Measurements from ENCODE around the gene GNG4.

GRCh38 chr1:235571482-235571881 lies 78.1 kb downstream of the GNG4 start:
- TF ChIP-seq RBFOX2 (IDR thresholded peaks at IDR 0.05; ENCODE audit: low read depth, low read length) = no peak
- no peak for TF ChIP-seq POLR2A (conservative IDR thresholded peaks at IDR 0.05)
- TF ChIP-seq RAD21 (CRISPR knock-in tag; conservative IDR thresholded peaks at IDR 0.05 in 1 of 2, IDR thresholded peaks at IDR 0.05 in 1 of 2) = no peak

All from K562 (cell line).